Measurements from ENCODE around the gene IFT88. TPM values are rescaled to one million over a fixed set of nuclear protein-coding genes. Genes with fewer than 3 reads are reported as not detected.

IFT88 gene
- total RNA-seq, 2 experiments from 2014 or later: 6.1 to 8.1 TPM

DNA sequence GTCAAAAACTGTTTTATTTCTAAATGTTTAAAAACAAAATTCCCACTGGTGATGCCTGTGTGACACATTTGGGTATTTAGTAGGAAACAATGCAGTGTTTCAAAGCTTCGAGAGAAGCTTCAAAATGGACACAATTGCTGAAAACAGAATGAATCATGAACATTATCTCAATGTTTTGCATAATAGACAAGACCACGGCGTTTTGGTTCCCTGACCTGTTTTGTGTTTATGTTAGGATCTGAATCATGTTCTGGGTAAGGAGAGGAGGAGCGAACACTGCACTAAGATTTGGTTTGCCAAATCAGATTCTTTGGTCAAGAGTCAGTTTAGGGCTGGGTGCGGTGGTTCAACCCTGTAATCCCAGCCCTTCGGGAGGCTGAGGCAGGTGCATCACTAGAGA, 42.2 kb downstream of the IFT88 start:
- Mint-ChIP-seq H3K9me3 (no peaks in the 10 kb centered on the region), H3K4me3 (no peak overlapping the region), H3K27ac (no peak overlapping the region), H3K36me3 (ENCODE audit: low read depth) (no peaks in the 10 kb centered on the region), H3K4me1 (no peaks in the 10 kb centered on the region), H3K27me3 (no peaks in the 10 kb centered on the region)
- no peak for DNase-seq
- ChIA-PET POLR2A (no interaction called here), CTCF (interaction anchor here (1.0 kb wide), 1 partner anchor 42 kb away, joined by 4 read pairs; the partner anchor contains the start of gene IFT88)

DNA sequence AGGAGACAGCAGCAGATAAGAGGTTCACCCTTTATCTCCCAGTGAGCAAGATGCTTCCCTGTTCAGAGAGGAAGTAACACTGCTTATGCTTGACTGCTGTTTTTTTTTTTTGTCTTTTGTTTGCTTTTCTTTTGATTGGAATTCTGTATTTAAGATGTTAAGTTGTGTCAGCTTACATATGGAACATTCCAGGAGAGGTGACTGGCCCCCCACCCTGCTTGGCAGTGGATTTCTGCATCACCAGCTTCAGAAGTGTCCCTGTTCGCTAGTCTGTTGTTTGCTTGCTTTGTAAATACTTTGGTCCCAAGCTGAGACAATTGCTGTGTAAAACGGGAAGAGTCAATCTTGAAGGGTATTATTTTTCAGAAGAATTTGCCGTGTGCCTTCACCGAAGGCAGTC, 43.0 kb downstream of the IFT88 start:
- H3K27ac Mint-ChIP-seq: no peak overlapping the region
- no peaks in the 10 kb centered on the region for H3K9me3 Mint-ChIP-seq
- H3K27me3 Mint-ChIP-seq: no peaks in the 10 kb centered on the region
- no peaks in the 10 kb centered on the region for H3K4me1 Mint-ChIP-seq
- DNase-seq: no peak
- ChIA-PET POLR2A (no interaction called here), CTCF (interaction anchor here (1.0 kb wide), 1 partner anchor 43 kb away, joined by 4 read pairs; the partner anchor contains the start of gene IFT88)
- H3K36me3 Mint-ChIP-seq (ENCODE audit: low read depth): no peaks in the 10 kb centered on the region
- no peak overlapping the region for H3K4me3 Mint-ChIP-seq

GRCh38 chr13:20616059-20616797, 49.3 kb downstream of the IFT88 start:
- POLR2A ChIA-PET: no interaction called here
- CTCF ChIA-PET: no interaction called here

GRCh38 chr13:20623000-20623399, 56.0 kb downstream of the IFT88 start:
- Mint-ChIP-seq H3K27ac (no peak overlapping the region), H3K4me1 (no peaks in the 10 kb centered on the region), H3K27me3 (no peaks in the 10 kb centered on the region), H3K36me3 (ENCODE audit: low read depth) (peaks cover 11% of the 10 kb centered on the region), H3K4me3 (no peak overlapping the region), H3K9me3 (peaks cover 4% of the 10 kb centered on the region)
- ChIA-PET POLR2A (no interaction called here), CTCF (no interaction called here)
- no peak for DNase-seq

More at GRCh38 chr13:20616059-20616797, 49.3 kb downstream of the IFT88 start:
- H3K4me1 Mint-ChIP-seq: no peaks in the 10 kb centered on the region
- no peak overlapping the region for H3K4me3 Mint-ChIP-seq
- no peaks in the 10 kb centered on the region for H3K9me3 Mint-ChIP-seq
- no peaks in the 10 kb centered on the region for H3K27me3 Mint-ChIP-seq
- DNase-seq: no peak
- H3K27ac Mint-ChIP-seq: no peak overlapping the region
- H3K36me3 Mint-ChIP-seq (ENCODE audit: low read depth): no peaks in the 10 kb centered on the region

DNA sequence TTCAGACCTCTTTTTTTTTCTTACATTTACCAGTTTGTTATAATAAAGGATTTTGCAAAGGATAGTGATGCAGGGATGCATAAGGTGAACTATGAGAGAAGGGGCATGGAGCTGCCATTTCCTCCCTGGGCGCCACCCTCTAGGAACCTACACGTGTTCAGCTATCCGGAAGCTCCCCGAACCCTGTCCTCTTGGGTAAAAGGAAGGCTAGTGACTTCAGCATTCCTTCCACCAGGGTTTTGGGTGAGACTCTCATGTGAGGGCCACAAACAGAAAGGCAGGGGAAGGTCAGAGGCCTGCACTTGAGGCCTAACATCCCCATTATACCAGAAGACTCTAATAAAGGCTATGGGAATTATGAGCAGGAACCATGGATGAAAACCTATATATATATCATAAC, 57.3 kb downstream of the IFT88 start:
- CTCF ChIA-PET: no interaction called here
- no peaks in the 10 kb centered on the region for H3K27me3 Mint-ChIP-seq

DNA sequence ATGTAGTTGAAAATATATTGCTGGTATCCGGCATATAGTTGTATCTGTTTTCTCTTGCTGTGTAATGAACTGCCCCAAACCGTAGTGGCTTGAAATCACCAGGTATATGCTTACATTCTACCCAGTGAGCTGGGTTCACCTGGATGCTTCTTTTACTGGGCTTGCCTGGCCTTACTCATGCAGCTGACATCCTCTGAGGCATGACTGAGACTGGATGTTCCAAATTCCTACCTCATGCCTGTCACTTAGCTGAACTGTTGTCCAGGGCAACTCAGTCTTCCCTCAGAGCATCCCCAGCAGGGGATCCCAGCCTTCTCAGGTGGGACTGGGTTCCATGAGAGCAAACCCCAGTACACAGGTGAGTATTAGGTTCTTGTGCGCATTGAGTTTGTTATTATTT, 66.8 kb downstream of the IFT88 start:
- no peaks in the 10 kb centered on the region for H3K27me3 Mint-ChIP-seq
- ChIA-PET POLR2A (no interaction called here), CTCF (no interaction called here)
- peaks cover 4% of the 10 kb centered on the region for H3K4me1 Mint-ChIP-seq
- H3K9me3 Mint-ChIP-seq: no peaks in the 10 kb centered on the region
- H3K27ac Mint-ChIP-seq: no peak overlapping the region
- DNase-seq: no peak
- no peak overlapping the region for H3K4me3 Mint-ChIP-seq
- no peaks in the 10 kb centered on the region for H3K36me3 Mint-ChIP-seq (ENCODE audit: low read depth)

More for the DNA sequence above, 57.3 kb downstream of the IFT88 start:
- DNase-seq: no peak
- POLR2A ChIA-PET: no interaction called here
- H3K36me3 Mint-ChIP-seq (ENCODE audit: low read depth): peaks cover 11% of the 10 kb centered on the region
- no peak overlapping the region for H3K27ac Mint-ChIP-seq
- H3K9me3 Mint-ChIP-seq: peaks cover 4% of the 10 kb centered on the region
- no peak overlapping the region for H3K4me3 Mint-ChIP-seq
- H3K4me1 Mint-ChIP-seq: no peaks in the 10 kb centered on the region

DNA sequence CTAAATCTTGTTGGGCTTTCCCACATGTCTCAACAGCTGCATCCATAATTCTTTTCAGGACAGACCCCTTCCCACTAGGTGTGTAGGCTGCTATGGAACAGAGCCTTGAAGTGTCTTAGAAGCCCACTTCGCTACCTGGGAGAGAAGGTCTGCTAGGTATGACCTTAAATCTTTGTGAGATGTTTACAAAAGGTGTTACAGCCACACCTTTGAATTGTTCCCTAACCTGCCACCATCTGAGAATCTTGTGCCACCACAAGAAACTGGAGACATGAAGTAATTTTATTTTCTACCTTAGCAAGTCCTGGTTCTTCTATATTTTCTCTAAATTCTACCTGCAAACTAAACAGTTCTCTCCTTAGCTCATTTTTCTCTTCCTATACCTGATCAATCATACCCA, 69.1 kb downstream of the IFT88 start:
- H3K27ac Mint-ChIP-seq: no peak overlapping the region
- no peaks in the 10 kb centered on the region for H3K27me3 Mint-ChIP-seq
- DNase-seq: no peak
- ChIA-PET CTCF (no interaction called here), POLR2A (no interaction called here)
- H3K9me3 Mint-ChIP-seq: no peaks in the 10 kb centered on the region
- peaks cover 4% of the 10 kb centered on the region for H3K4me1 Mint-ChIP-seq
- no peaks in the 10 kb centered on the region for H3K36me3 Mint-ChIP-seq (ENCODE audit: low read depth)
- no peak overlapping the region for H3K4me3 Mint-ChIP-seq

DNA sequence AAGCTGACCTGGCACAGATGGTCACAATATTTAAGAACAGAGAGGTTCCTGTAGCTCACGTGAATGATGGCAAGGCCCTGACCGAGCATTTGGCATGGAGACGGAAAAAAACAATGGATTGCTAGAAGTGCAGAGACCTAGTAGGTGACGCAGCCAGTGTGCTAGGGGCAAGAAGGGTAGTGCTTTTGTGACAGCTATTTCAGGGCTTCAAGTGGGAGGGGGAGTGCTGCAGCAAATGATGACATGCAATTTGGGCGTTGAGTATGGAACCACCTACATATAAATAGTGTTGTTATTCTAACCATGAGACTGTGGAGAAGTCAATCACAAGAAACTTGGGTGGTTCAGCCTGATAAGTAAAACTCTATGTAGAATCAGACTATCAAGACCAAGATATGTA, 70.9 kb downstream of the IFT88 start:
- CTCF ChIA-PET: no interaction called here
- no peaks in the 10 kb centered on the region for H3K27me3 Mint-ChIP-seq
- H3K4me1 Mint-ChIP-seq: peaks cover 4% of the 10 kb centered on the region
- no peak overlapping the region for H3K27ac Mint-ChIP-seq
- no peak overlapping the region for H3K4me3 Mint-ChIP-seq
- POLR2A ChIA-PET: no interaction called here
- no peak for DNase-seq
- no peaks in the 10 kb centered on the region for H3K36me3 Mint-ChIP-seq (ENCODE audit: low read depth)
- no peaks in the 10 kb centered on the region for H3K9me3 Mint-ChIP-seq

DNA sequence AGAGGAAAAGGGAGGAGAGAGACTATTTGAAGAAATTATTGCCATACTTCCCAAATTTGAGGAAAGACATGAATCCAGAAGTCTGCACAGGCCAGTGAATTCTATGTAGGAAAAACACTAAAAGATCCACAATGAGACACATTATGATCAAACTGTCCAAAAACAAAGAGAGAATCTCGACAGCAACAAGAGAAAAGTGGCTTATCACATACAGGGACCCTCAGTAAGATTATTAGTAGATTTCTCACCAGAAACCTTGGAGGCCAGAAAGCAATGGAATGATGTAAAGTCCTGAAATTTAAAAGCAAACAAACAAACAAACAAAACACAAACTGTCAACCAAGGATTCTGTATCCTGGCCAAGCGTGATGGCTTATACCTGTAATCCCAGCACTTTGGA, 80.8 kb downstream of the IFT88 start:
- H3K27me3 Mint-ChIP-seq: no peaks in the 10 kb centered on the region
- H3K27ac Mint-ChIP-seq: no peak overlapping the region
- ChIA-PET CTCF (no interaction called here), POLR2A (no interaction called here)
- no peaks in the 10 kb centered on the region for H3K9me3 Mint-ChIP-seq
- H3K4me3 Mint-ChIP-seq: no peak overlapping the region
- DNase-seq: no peak
- no peaks in the 10 kb centered on the region for H3K4me1 Mint-ChIP-seq
- H3K36me3 Mint-ChIP-seq (ENCODE audit: low read depth): no peaks in the 10 kb centered on the region

DNA sequence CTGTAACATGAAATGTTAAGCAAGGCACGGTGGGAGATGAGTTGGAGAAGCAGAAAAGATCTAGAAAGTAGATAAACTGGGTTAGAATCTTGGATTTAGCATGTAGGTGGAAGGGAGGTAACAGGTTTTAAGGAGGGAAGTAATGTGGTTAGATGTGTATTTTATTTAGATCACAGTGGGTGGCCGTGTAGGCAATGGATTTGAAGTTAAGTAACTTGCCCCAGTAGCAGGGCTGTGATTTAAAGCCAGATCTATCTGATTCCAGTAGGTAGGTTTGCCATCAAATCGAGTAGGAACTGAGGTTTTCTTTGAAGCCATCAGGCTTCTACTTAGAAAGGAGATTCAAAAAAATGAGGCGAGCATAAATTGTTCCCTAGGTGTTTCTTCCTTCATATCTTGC, 86.0 kb downstream of the IFT88 start:
- Mint-ChIP-seq H3K4me1 (no peaks in the 10 kb centered on the region), H3K9me3 (no peaks in the 10 kb centered on the region), H3K4me3 (no peak overlapping the region), H3K27me3 (no peaks in the 10 kb centered on the region), H3K27ac (no peak overlapping the region), H3K36me3 (ENCODE audit: low read depth) (no peaks in the 10 kb centered on the region)
- CTCF ChIA-PET: no interaction called here
- POLR2A ChIA-PET: no interaction called here
- DNase-seq: no peak

DNA sequence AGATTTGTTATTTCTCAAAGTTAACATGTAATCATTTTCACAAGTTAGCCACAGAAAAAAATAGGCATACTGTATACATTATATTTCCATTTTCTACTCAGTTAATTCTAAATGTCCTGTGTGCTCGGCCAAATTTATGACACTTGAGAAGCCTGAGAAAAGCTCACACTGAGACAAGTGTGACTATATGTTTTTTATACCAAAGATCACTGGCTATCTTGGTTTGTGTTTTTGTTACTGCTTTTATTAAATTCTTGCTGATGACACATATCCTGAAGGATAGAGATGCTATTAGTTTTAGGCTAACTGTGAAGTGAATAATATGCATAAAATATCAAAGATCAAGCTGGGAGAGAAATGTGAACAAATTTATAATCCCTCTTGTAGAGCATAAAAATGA, 87.2 kb downstream of the IFT88 start:
- POLR2A ChIA-PET: no interaction called here
- CTCF ChIA-PET: interaction anchor here (1.8 kb wide), 1 partner anchor 162 kb away, joined by 5 read pairs; no protein-coding TSS in a partner anchor
- no peaks in the 10 kb centered on the region for H3K36me3 Mint-ChIP-seq (ENCODE audit: low read depth)

DNA sequence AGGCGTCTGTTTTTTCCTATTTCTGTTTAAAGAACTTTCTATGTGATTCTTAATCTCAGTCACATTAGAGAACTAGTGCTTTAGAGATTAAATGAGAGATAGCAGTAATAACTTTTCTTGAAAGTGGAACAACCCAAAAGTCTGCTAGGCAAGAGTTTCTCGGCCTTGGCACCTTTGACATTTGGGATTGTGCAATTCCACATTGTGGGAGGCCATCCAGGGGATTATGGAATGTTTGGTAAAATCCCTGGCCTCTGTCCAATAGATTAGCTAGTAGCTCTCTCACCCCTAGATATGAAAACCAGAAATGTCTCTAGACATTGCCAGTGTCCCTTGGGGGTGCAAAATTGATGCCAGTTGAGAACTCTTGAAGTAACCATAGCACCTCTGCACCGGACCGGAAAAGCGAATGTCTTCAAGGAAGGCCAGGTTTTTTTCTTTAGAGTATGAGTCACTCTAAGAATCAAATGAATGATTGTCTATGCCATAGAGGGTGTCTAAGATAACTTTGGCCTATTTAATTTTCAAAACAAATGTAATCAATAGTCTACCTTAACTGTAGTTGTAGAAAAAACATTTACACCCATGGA, 91.6 kb downstream of the IFT88 start:
- ChIA-PET CTCF (no interaction called here), POLR2A (no interaction called here)

More for the DNA sequence above, 87.2 kb downstream of the IFT88 start:
- no peak overlapping the region for H3K4me3 Mint-ChIP-seq
- DNase-seq: no peak
- no peaks in the 10 kb centered on the region for H3K27me3 Mint-ChIP-seq
- no peaks in the 10 kb centered on the region for H3K4me1 Mint-ChIP-seq
- H3K9me3 Mint-ChIP-seq: no peaks in the 10 kb centered on the region
- no peak overlapping the region for H3K27ac Mint-ChIP-seq

GRCh38 chr13:20664351-20664750, 97.4 kb downstream of the IFT88 start:
- no peaks in the 10 kb centered on the region for H3K9me3 Mint-ChIP-seq
- no peaks in the 10 kb centered on the region for H3K4me1 Mint-ChIP-seq
- H3K4me3 Mint-ChIP-seq: no peak overlapping the region
- ChIA-PET POLR2A (no interaction called here), CTCF (interaction anchor here (0.6 to 1.2 kb wide), 2 partner anchors 45 to 164 kb away, joined by 3 to 4 read pairs; no protein-coding TSS in a partner anchor)
- no peak overlapping the region for H3K27ac Mint-ChIP-seq
- DNase-seq: no peak
- no peaks in the 10 kb centered on the region for H3K36me3 Mint-ChIP-seq (ENCODE audit: low read depth)
- no peaks in the 10 kb centered on the region for H3K27me3 Mint-ChIP-seq

More for the DNA sequence above, 91.6 kb downstream of the IFT88 start:
- Mint-ChIP-seq H3K36me3 (ENCODE audit: low read depth) (no peaks in the 10 kb centered on the region), H3K4me1 (no peaks in the 10 kb centered on the region), H3K27ac (no peak overlapping the region), H3K9me3 (no peaks in the 10 kb centered on the region), H3K4me3 (no peak overlapping the region), H3K27me3 (no peaks in the 10 kb centered on the region)
- DNase-seq: no peak

GRCh38 chr13:20666948-20667347, 100.0 kb downstream of the IFT88 start:
- POLR2A ChIA-PET: no interaction called here
- no peaks in the 10 kb centered on the region for H3K36me3 Mint-ChIP-seq (ENCODE audit: low read depth)

More at GRCh38 chr13:20666948-20667347, 100.0 kb downstream of the IFT88 start:
- no peak for DNase-seq
- Mint-ChIP-seq H3K4me1 (no peaks in the 10 kb centered on the region), H3K27ac (no peak overlapping the region), H3K27me3 (no peaks in the 10 kb centered on the region), H3K9me3 (no peaks in the 10 kb centered on the region), H3K4me3 (no peak overlapping the region)
- CTCF ChIA-PET: no interaction called here
